Measurements from ENCODE around the gene SOAT2.

GRCh38 chr12:53076461-53076860 lies 26.8 kb upstream of the SOAT2 start:
- TF ChIP-seq, protein P1, sequence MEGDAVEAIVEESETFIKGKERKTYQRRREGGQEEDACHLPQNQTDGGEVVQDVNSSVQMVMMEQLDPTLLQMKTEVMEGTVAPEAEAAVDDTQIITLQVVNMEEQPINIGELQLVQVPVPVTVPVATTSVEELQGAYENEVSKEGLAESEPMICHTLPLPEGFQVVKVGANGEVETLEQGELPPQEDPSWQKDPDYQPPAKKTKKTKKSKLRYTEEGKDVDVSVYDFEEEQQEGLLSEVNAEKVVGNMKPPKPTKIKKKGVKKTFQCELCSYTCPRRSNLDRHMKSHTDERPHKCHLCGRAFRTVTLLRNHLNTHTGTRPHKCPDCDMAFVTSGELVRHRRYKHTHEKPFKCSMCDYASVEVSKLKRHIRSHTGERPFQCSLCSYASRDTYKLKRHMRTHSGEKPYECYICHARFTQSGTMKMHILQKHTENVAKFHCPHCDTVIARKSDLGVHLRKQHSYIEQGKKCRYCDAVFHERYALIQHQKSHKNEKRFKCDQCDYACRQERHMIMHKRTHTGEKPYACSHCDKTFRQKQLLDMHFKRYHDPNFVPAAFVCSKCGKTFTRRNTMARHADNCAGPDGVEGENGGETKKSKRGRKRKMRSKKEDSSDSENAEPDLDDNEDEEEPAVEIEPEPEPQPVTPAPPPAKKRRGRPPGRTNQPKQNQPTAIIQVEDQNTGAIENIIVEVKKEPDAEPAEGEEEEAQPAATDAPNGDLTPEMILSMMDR (IDR thresholded peaks at IDR 0.05): no peak
- TF ChIP-seq POLR2AphosphoS5 (IDR thresholded peaks at IDR 0.05) (no peak), POLR2A (IDR thresholded peaks at IDR 0.05) (no peak)
